Stomach (tissue), 9 donors: Measurements from ENCODE around the gene ZNF831. TPM values are rescaled to one million over a fixed set of nuclear protein-coding genes. Genes with fewer than 3 reads are reported as not detected.

Experiments used
- DNase-seq, 2 donors: peaks; one replicate each; pipeline versions ENCODE4 v3.0.0 to v3.0.0-alpha.2; 2013 to 2019
- H3K27ac ChIP-seq, 5 donors: fragments of 200-600 bp in 4 of 5; sonication (generic) in 4 of 5; one replicate each; pipeline ENCODE4 v1.5.1; 2013 to 2019; ENCODE audit warnings: mild to moderate bottlenecking in 1 of 5, moderate library complexity in 1 of 5
- H3K27me3 ChIP-seq, 3 donors: fragments of 200-600 bp; sonication (generic); one replicate each; pipeline ENCODE4 v1.5.1; 2017 to 2019; ENCODE audit warnings: mixed run types in 1 of 3
- H3K36me3 ChIP-seq, 4 donors: fragments of 200-600 bp; sonication (generic); 1 replicate in 3 of 4; 2 replicates in 1 of 4; pipeline ENCODE4 v1.5.1; 2016 to 2019
- H3K4me1 ChIP-seq, 4 donors: fragments of 200-600 bp; sonication (generic); one replicate each; pipeline ENCODE4 v1.5.1; 2016 to 2019
- H3K4me3 ChIP-seq, 4 donors: fragments of 200-600 bp; sonication (generic) in 3 of 4; one replicate each; pipeline ENCODE4 v1.5.1; 2016 to 2019; ENCODE audit warnings: mild to moderate bottlenecking in 1 of 4
- H3K9me3 ChIP-seq, 4 donors: fragments of 200-600 bp; sonication (generic); one replicate each; pipeline ENCODE4 v1.5.1; 2016 to 2019
- EP300 ChIP-seq: sonication (generic); formaldehyde crosslinking; IDR thresholded peaks from one replicate; pipeline ENCODE4 v1.6.1; 2017; ENCODE audit warnings: antibody characterized with exemption
- POLR2A ChIP-seq, 4 donors: fragments of 450-650 bp; IDR thresholded peaks; one replicate each; pipeline ENCODE4 v1.6.1; 2016; ENCODE audit warnings: antibody characterized with exemption in 4 of 4, control low read depth in 2 of 4, mild to moderate bottlenecking in 1 of 4, moderate library complexity in 1 of 4
- POLR2AphosphoS5 ChIP-seq, 3 donors: sonication (generic); formaldehyde crosslinking; IDR thresholded peaks; one replicate each; pipeline ENCODE4 v1.6.1; 2016; ENCODE audit warnings: antibody characterized with exemption in 3 of 3
- WGBS, 5 donors: extraction: QIAGEN DNeasy Blood & Tissue Kit in 3 of 5; methylation state at CpG; one replicate each; pipeline versions ENCODE4 v1.1.5 to v1.1.7; 2013 to 2018; 5-methylcytosine and 5-hydroxymethylcytosine counted together
- intact Hi-C: fragments of 100-400 bp; cut with DNase I; formaldehyde crosslinking; loops from one replicate; pipeline ENCODE4 v1.15.1; 2023; ENCODE audit warnings: low total_unique reads
- polyA plus RNA-seq, 3 donors: library from polyadenylated mRNA; stranded (reverse); fragments of 200-250 nt; gene quantifications; one replicate each; pipeline ENCODE4 v1.2.3, GENCODE V29; 2013
- total RNA-seq, 5 donors: library from RNA; depleted of rRNA; stranded (reverse); fragments of >200 nt; gene quantifications; one replicate each; pipeline versions ENCODE4 v1.1.0 to v1.2.3, GENCODE V29; 2014 to 2016
- TF ChIP-seq, protein P1 (sequence below), 7 experiments: fragments of 450-650 bp in 4 of 7; fragments of 200-600 bp in 3 of 7; sonication (generic) in 3 of 7; IDR thresholded peaks; one replicate each; pipeline ENCODE4 v1.5.1; 2016 to 2019; ENCODE audit warnings: antibody characterized with exemption in 7 of 7, control low read depth in 2 of 7, mild to moderate bottlenecking in 1 of 7
- donor health status: healthy with polysubstance abuse.
- donor health status: Bipolar disorder and iron deficiency.
- donor health status: healthy.

Gene ZNF831
- total and polyA plus RNA-seq, 8 donors = under 0.01 to 2.9 (median 0.31) TPM; not detected in 1

DNA sequence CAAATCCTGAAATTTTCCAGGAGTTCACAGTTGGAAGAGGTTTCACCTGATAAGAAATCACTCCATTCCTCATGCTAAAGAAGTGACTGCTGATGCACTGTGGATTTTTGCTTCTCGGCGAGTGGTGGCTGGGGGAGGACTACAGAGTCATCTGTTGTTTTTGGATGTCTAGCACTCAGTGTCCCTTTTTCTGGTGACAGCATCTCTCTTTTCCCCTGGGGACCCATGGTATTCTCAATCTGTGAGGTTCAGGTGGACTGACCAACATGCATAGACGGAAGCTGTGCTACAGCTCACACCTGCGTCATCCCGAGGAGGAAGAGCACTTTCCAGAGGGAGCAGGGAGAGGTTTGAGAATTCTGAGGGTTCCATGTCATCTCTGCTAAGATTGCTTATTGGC is 42.7 kb upstream of the ZNF831 start:
- WGBS, 5 donors = 82 to 94% (median 90%) methylated on average over 5 of the region's 5 CpGs
- Histone ChIP-seq H3K4me1 (no peaks in the 10 kb centered on the region), H3K36me3 (no peaks in the 10 kb centered on the region), H3K9me3 (peaks cover 0 to 10% (median 5%) of the 10 kb centered on the region in 4 donors), H3K27me3 (no peaks in the 10 kb centered on the region), H3K27ac (no peak overlapping the region), H3K4me3 (no peak overlapping the region)
- no peak for TF ChIP-seq EP300
- DNase-seq = no peak
- intact Hi-C loops = no loop called here

DNA sequence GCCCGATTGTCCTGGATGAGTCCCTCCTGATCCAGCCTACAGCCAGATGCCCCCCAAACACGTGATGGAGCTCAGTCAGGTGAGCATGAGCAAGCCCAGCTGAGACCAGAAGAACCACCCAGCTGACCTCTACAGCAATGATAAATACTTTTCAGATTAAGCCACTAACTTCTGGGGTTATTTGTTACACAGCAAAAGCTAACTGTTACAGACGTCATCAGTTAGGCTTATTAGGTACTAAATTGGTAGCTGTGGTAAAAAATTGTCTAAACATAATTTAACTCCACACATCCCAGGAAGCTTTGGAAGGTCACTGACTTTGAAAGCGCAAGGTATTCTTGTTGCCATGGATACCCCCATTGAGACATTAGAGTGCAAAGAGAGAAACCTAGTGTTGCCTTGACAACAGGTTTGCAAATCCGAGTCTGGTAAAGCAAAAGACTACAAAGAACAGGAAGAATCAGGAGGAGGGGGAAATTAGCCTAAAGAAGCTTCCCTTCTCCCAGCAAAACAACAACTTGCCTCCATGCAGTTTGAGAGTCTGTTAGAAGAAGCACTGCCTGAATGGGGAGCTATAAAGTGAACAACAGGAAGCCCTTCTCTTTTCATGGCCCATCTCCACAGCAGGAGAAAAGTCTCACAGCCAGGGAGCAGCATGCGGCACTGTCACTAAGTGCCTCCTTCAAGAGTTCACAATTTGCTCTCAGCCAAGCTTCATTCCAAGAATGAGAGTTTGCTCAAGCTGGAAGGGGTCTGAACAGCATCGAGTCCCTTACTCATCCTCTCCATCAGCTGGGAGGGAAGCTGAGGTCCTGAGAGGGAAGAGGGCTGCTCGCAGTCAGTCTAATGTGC is 41.7 kb upstream of the ZNF831 start:
- intact Hi-C loops = no loop called here
- TF ChIP-seq POLR2AphosphoS5 (IDR thresholded peaks at IDR 0.05) (no peak), POLR2A (IDR thresholded peaks at IDR 0.05) (no peak), EP300 (no peak)
- TF ChIP-seq, protein P1, sequence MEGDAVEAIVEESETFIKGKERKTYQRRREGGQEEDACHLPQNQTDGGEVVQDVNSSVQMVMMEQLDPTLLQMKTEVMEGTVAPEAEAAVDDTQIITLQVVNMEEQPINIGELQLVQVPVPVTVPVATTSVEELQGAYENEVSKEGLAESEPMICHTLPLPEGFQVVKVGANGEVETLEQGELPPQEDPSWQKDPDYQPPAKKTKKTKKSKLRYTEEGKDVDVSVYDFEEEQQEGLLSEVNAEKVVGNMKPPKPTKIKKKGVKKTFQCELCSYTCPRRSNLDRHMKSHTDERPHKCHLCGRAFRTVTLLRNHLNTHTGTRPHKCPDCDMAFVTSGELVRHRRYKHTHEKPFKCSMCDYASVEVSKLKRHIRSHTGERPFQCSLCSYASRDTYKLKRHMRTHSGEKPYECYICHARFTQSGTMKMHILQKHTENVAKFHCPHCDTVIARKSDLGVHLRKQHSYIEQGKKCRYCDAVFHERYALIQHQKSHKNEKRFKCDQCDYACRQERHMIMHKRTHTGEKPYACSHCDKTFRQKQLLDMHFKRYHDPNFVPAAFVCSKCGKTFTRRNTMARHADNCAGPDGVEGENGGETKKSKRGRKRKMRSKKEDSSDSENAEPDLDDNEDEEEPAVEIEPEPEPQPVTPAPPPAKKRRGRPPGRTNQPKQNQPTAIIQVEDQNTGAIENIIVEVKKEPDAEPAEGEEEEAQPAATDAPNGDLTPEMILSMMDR (IDR thresholded peaks at IDR 0.05) = no peak
- Histone ChIP-seq H3K36me3 (no peaks in the 10 kb centered on the region), H3K4me1 (no peaks in the 10 kb centered on the region), H3K4me3 (no peak overlapping the region), H3K9me3 (peaks cover 0 to 10% (median 5%) of the 10 kb centered on the region in 4 donors), H3K27me3 (no peaks in the 10 kb centered on the region), H3K27ac (peak overlapping the region in 1 of 5 donors; percentile 46)
- no peak for DNase-seq
- 60 to 67% (median 60%) methylated on average over 8 of the region's 8 CpGs for WGBS, 5 donors

DNA sequence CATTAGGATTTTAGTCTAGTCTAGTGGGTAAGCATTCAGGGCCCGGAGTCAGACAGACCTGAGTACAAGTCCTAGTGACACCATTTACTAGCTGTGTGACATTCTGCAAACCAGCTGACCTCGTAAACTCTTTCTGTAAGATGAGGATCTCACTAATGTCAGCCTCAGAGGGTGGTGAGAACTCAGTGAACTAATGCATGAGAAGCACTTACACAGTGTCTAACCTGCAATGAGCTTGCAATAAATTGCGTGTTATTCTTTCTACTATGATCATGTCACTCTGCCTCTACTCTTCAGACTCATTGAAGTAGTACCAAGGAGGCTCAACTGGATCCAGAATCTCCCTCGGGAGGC is 41.1 kb upstream of the ZNF831 start:
- Histone ChIP-seq H3K27ac (peak overlapping the region in 1 of 5 donors; percentile 46), H3K36me3 (no peaks in the 10 kb centered on the region), H3K4me3 (no peak overlapping the region), H3K9me3 (peaks cover 0 to 10% (median 5%) of the 10 kb centered on the region in 4 donors), H3K4me1 (no peaks in the 10 kb centered on the region), H3K27me3 (no peaks in the 10 kb centered on the region)
- no peak for DNase-seq
- intact Hi-C loops = no loop called here
- WGBS, 5 donors = 82 to 87% (median 86%) methylated on average over 4 of the region's 4 CpGs
- TF ChIP-seq, protein P1 (IDR thresholded peaks at IDR 0.05) = no peak
- TF ChIP-seq EP300 = no peak
- no peak for TF ChIP-seq POLR2A (IDR thresholded peaks at IDR 0.05)
- TF ChIP-seq POLR2AphosphoS5 (IDR thresholded peaks at IDR 0.05) = no peak

DNA sequence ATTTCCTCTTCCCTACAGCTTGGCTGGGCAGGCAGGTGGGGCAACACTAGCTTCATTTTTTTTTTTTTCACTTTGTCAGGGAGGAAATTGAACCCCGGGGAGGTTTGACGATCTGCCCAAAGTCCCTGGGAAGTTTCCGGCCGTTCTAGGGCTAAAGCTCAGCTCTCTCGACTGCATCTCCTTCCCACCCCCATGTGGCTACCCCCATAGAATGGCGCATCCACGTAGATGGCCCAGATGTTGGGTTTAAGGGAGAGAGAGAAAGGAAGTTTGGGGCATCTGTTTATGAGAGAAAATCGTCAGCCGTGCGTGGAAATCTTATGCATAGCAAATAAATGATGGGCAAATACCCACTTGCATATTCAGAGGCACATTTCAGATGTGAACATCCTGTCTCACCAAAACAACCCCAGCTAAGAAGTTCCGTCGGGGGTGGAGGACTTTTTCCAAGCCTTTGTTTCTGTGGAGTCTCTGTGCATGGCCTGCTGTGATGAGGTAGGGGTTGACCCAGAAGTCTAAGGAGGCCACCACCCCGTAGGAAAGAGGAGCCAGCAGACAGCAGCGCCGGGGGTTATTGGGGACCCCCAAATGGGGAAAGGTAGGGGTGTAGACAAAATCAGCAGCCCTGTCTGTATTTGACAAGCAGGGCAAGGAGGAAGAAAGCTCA is 40.5 kb upstream of the ZNF831 start:
- Histone ChIP-seq H3K9me3 (peaks cover 0 to 10% (median 5%) of the 10 kb centered on the region in 4 donors), H3K27me3 (no peaks in the 10 kb centered on the region), H3K36me3 (no peaks in the 10 kb centered on the region), H3K4me1 (no peaks in the 10 kb centered on the region), H3K27ac (peak overlapping the region in 1 of 5 donors; percentile 46), H3K4me3 (no peak overlapping the region)
- no peak for TF ChIP-seq EP300
- TF ChIP-seq, protein P1 (IDR thresholded peaks at IDR 0.05) = no peak
- TF ChIP-seq POLR2AphosphoS5 (IDR thresholded peaks at IDR 0.05) = no peak
- TF ChIP-seq POLR2A (IDR thresholded peaks at IDR 0.05) = no peak
- DNase-seq = peak in 1 of 2 donors; percentile 30
- WGBS, 5 donors = 67 to 79% (median 70%) methylated on average over 15 of the region's 15 CpGs
- intact Hi-C loops = no loop called here
